Activated naive CD8-positive, alpha-beta T cell treated with anti-CD3 and anti-CD28 coated beads, Interleukin-2, amount 50 U/mL, for 24 hours (primary cell): ENCODE results near the gene AKAP13.
"Not testable (repeated sequence)": the region's sequence is repeated elsewhere in the genome, so short reads cannot be mapped to it uniquely, and the experiment has no call there.

ENCODE experiments used
- ATAC-seq: fragments of 150-1000 bp; cut with Tn5 transposase; one replicate; pipeline ENCODE4 v1.10.0; 2021
- DNase-seq: peaks from one replicate; pipeline ENCODE4 v3.0.0; 2021
- H3K27ac Mint-ChIP-seq: one replicate; pipeline ENCODE4 v1.8.0; 2021; ENCODE audit warnings: mild to moderate bottlenecking, mixed read lengths
- H3K27me3 Mint-ChIP-seq: one replicate; pipeline ENCODE4 v1.8.0; 2021; ENCODE audit warnings: mixed read lengths
- H3K36me3 Mint-ChIP-seq: one replicate; pipeline ENCODE4 v1.8.0; 2021; ENCODE audit warnings: low read depth, mixed read lengths
- H3K4me1 Mint-ChIP-seq: one replicate; pipeline ENCODE4 v1.8.0; 2021; ENCODE audit warnings: mixed read lengths
- H3K4me3 Mint-ChIP-seq: one replicate; pipeline ENCODE4 v1.8.0; 2021; ENCODE audit warnings: mild to moderate bottlenecking, moderate library complexity, mixed read lengths
- H3K9me3 Mint-ChIP-seq: one replicate; pipeline ENCODE4 v1.8.0; 2021; ENCODE audit warnings: mixed read lengths

Gene AKAP13

DNA sequence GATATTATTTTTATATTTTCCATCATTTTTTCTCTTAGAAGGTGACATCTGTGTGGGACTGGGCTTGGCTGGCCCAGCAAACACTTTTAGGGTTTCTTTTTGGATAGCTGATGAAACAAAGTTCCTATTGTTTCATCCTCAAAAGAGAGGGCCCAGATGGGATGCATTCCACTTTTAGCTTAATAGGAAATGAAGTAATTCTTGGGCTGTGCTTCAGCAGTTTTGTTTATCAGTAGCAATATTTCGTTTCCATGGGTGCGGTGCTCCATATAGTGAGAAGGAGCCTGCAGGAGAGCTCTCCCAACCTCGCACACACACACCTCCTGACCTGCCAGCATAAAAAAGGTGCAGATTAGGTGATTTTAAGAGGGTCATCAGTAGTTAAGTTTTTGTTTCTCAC, 147.5 kb downstream of the AKAP13 start:
- H3K27me3 Mint-ChIP-seq, result no peaks in the 10 kb centered on the region
- H3K9me3 Mint-ChIP-seq, result no peaks in the 10 kb centered on the region
- no peak overlapping the region for H3K27ac Mint-ChIP-seq
- H3K4me3 Mint-ChIP-seq, result no peak overlapping the region
- DNase-seq, result no peak
- H3K36me3 Mint-ChIP-seq, result peaks cover 19% of the 10 kb centered on the region
- peaks cover 39% of the 10 kb centered on the region for H3K4me1 Mint-ChIP-seq
- ATAC-seq, result no peak

DNA sequence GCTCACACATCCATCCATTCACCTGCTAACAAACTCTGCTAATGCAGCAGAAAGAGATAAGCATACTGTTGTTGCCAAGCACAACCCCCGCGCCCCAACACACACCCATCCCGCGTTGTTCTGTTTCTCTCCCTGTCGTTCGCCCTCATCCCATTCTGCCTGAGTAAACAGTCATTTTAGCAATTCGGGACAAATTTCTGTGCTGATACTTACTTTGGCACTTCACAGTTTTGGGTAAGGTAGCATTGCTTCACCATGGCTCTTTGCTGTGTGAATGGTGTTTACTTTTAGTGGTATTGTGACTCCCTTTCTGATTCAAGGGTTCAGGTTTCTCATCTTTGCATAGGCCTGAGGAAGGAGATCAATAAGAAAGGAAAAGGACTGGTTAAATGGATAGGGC, 149.7 kb downstream of the AKAP13 start:
- Mint-ChIP-seq H3K9me3 (no peaks in the 10 kb centered on the region), H3K36me3 (peaks cover 24% of the 10 kb centered on the region), H3K4me1 (peaks cover 53% of the 10 kb centered on the region), H3K4me3 (no peak overlapping the region), H3K27ac (peak overlapping the region; percentile 12), H3K27me3 (no peaks in the 10 kb centered on the region)
- ATAC-seq (no peak), DNase-seq (no peak)

DNA sequence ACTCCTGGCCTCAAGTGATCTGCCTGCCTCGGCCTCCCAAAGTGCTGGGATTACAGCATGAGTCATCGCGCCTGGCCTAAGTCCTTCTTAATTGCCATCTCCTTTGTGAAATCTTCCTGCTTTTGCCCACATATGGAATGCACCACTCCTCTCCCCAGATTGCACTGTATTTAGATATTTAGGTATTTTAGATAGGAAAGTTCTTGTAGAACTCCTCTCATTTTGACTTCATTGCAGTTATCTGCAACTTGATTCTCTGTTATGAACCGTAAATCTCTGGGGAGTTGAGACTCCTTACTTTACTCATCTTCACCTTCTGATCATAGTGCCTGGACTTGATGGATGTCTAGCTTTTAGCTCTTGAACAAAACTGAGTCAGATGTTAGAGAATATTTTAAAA, 150.7 kb downstream of the AKAP13 start:
- H3K9me3 Mint-ChIP-seq, result no peaks in the 10 kb centered on the region
- H3K27me3 Mint-ChIP-seq, result no peaks in the 10 kb centered on the region
- no peak overlapping the region for H3K4me3 Mint-ChIP-seq
- H3K27ac Mint-ChIP-seq, result no peak overlapping the region
- ATAC-seq (no peak), DNase-seq (no peak)
- peaks cover 53% of the 10 kb centered on the region for H3K4me1 Mint-ChIP-seq
- H3K36me3 Mint-ChIP-seq, result peaks cover 29% of the 10 kb centered on the region

DNA sequence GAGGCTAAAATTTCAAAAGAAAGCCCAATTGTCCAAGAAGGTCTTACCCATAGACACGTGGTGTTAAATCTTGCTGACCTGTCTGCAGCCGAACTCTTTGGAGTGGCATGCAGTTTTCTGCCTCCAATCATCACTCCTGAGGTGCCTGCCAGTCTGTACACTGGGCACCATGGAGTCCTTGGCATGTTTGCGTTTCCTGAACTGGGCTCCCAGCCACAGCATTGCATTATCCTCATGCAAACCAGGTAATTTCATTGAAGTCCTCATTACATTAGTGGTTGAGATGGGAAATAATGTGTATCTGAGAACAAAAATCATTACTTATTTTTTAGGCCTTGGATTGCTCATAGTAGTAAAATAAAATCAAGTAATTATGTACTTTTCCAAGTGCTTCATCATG, 152.3 kb downstream of the AKAP13 start:
- H3K4me3 Mint-ChIP-seq, result no peak overlapping the region
- H3K4me1 Mint-ChIP-seq, result peaks cover 59% of the 10 kb centered on the region
- peak overlapping the region; percentile 15 for H3K27ac Mint-ChIP-seq
- peaks cover 30% of the 10 kb centered on the region for H3K36me3 Mint-ChIP-seq
- no peak for DNase-seq
- ATAC-seq, result no peak
- H3K9me3 Mint-ChIP-seq, result no peaks in the 10 kb centered on the region
- no peaks in the 10 kb centered on the region for H3K27me3 Mint-ChIP-seq

DNA sequence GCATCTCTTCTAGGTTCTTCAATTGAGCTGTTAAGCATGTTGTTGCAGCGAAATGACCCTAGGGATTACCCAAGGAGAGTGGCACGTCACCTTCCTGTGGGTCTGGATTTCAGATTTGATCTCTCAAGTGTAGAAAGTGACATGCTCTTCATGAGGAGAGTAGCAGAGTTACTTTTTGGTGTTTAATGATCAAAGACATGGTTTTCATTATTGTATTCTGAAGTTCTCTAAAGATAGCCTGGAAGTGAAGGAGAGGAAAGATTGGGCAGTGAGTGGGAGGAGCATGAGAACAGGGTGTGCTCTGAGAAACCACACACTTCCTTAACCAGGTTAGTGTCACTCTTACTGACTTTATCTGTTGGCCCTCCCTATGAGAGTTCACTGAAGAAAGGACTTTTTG, 153.6 kb downstream of the AKAP13 start:
- peak overlapping the region; percentile 37 for H3K4me3 Mint-ChIP-seq
- H3K4me1 Mint-ChIP-seq, result peaks cover 63% of the 10 kb centered on the region
- H3K27ac Mint-ChIP-seq, result peak overlapping the region; percentile 64
- H3K9me3 Mint-ChIP-seq, result no peaks in the 10 kb centered on the region
- peaks cover 30% of the 10 kb centered on the region for H3K36me3 Mint-ChIP-seq
- H3K27me3 Mint-ChIP-seq, result no peaks in the 10 kb centered on the region
- ATAC-seq (peak; percentile 89), DNase-seq (peak; percentile 12)

DNA sequence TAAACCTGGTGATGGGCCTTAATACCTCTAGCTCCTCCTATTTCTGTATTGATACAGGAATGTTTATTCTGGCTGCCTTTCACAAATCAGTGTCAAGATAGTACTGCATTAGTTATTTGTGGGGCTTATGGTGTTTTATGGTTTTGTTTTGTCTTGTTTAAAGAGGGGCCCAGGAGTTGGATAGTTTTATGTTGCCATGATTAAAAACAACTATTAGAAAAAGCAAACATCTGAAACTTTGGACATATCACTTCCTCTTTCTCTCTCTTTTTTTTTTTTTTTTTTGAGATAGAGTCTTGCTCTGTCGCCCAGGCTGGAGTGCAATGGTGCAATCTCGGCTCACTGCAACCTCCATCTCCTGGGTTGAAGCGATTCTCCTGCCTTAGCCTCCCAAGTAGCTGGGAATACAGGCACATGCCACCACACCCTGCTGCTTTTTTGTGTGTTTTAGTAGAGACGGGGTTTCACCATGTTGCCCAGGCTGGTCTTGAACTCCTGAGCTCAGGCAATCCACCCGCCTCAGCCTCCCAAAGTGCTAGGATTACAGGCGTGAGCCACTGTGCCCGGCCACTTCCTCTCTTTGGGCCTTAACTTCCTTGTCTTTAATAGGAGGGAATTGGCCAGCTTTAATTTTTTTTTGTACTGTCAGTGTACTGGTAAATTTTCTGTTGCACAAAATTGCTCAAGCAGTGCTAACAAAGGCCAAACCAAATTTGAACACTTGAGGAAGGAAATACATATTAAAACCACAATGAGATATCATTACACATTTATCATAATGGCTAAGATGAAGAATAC, 155.3 kb downstream of the AKAP13 start:
- peaks cover 71% of the 10 kb centered on the region for H3K4me1 Mint-ChIP-seq
- H3K27ac Mint-ChIP-seq, result peak overlapping the region; percentile 6
- not testable (repeated sequence) for ATAC-seq, H3K27me3 Mint-ChIP-seq, DNase-seq, H3K4me3 Mint-ChIP-seq, H3K9me3 Mint-ChIP-seq
- H3K36me3 Mint-ChIP-seq, result peaks cover 24% of the 10 kb centered on the region

DNA sequence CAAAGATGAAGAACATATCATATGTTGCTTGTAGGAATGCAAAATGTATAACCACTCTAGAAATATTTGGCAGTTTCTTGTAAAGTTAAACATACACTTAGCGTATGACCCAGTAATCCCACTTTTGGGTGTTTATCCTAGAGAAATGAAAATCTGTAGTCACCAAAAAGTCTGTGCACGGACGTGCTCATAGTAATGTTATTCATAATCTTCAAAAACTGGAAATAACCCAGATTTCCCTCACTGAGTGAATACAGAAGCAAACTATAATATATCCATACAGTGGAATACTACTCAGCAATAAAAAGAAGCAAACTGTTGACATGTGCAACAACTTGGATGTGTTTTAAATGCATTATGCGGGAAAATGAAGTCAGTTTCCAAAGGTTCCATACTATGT, 155.9 kb downstream of the AKAP13 start:
- peaks cover 74% of the 10 kb centered on the region for H3K4me1 Mint-ChIP-seq
- H3K4me3 Mint-ChIP-seq, result no peak overlapping the region
- H3K9me3 Mint-ChIP-seq, result no peaks in the 10 kb centered on the region
- H3K27ac Mint-ChIP-seq, result peak overlapping the region; percentile 6
- peaks cover 22% of the 10 kb centered on the region for H3K36me3 Mint-ChIP-seq
- ATAC-seq (no peak), DNase-seq (no peak)
- no peaks in the 10 kb centered on the region for H3K27me3 Mint-ChIP-seq

DNA sequence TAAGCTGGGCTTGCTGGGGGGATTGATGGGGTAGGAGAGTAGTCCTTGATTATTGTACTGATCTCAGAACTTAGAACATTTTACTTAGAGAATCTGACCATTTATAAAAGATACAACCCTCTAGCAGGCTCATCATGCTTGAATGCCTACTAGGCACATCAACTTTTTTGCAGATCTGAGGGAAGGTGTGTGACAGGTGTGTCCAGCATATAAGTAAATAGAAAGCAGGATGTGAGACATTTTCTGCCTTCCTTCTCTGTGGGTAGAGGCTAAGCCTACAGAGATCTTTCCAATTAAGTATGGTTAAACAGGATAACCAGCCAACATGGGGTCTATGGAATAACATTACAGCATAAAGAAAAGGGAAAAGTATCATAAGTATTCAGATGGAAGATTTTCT, 159.1 kb downstream of the AKAP13 start:
- ATAC-seq (no peak), DNase-seq (no peak)
- Mint-ChIP-seq H3K27me3 (no peaks in the 10 kb centered on the region), H3K4me1 (peaks cover 73% of the 10 kb centered on the region), H3K9me3 (no peaks in the 10 kb centered on the region), H3K36me3 (peaks cover 13% of the 10 kb centered on the region), H3K27ac (peak overlapping the region; percentile 35), H3K4me3 (no peak overlapping the region)

DNA sequence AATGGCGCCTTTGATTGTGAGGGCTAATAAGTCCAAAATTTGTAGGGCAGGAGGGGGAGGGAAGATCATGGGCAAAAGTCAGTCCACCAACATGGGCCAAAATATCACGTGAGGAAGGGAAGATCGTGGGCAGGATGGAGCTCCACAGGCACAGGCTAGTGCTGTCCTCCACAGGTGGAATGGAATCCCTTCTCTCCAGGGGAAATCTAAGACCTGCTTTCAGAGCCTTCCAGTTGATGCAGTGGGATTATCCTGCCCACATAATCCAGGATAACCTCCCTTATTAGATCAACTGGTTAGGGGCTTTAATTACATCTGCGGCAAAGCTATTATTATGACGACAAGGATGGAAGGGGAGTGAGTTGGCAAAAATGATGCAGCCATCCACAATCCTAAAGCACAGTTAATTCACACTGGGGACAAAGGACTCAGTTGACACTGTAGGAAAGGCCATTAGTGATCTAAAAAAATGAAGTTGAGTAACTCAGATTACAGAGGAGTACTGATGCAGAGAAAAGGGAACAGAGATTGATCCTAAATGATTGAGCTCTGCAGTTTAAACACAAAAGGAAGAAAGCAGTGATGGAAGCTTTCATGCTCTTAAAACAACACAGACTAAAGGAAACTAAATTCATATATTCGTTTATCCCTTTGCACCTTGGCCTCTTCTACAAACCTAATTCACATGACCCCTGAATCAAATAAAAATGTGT, 159.8 kb downstream of the AKAP13 start:
- Mint-ChIP-seq H3K9me3 (no peaks in the 10 kb centered on the region), H3K27ac (peak overlapping the region; percentile 14), H3K27me3 (no peaks in the 10 kb centered on the region), H3K4me1 (peaks cover 73% of the 10 kb centered on the region), H3K4me3 (no peak overlapping the region), H3K36me3 (peaks cover 8% of the 10 kb centered on the region)
- DNase-seq (no peak), ATAC-seq (no peak)

DNA sequence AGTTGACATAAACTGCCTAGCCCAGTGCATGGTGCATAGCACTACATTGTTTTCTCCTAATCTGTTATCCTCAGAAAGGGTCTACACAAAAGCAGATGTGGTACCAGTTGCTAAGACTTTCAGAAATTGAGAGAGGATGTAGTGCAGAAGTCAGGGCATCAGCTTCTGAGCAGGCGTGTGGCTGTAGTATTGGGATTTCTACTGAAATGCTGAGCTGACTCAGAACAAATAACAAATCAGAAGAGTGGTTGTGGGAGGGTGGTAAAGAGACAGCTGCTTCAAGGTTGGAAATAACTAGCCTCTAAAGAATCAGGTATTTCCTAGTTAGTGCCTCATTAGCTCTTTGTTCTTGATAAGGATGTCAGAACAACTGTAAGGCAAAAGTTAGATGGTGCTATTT, 161.3 kb downstream of the AKAP13 start:
- peak; percentile 81 for ATAC-seq
- peaks cover 10% of the 10 kb centered on the region for H3K36me3 Mint-ChIP-seq

DNA sequence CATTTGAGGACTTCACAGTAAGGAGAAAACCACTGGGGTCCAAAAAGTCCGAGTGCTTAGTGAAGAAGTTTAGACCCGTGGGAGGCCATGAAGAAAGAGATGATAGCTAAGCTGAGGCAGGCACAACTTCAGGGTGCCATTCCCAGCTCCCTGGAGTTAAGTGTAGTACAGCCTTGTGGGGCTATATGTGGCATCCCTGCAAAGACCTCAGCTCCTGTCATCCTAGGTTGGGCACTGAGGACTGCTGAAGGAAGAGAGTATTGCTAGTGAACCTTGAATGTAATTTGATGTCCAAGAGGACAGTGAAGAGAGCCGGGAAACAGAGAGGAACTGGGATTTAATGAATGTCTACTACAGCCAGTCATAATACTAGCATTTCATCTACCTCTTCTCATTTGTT, 162.1 kb downstream of the AKAP13 start:
- DNase-seq, result no peak
- Mint-ChIP-seq H3K9me3 (no peaks in the 10 kb centered on the region), H3K36me3 (peaks cover 14% of the 10 kb centered on the region), H3K27me3 (no peaks in the 10 kb centered on the region), H3K4me3 (peak overlapping the region; percentile 5), H3K27ac (peak overlapping the region; percentile 36), H3K4me1 (peaks cover 77% of the 10 kb centered on the region)
- no peak for ATAC-seq

More for the DNA sequence above, 161.3 kb downstream of the AKAP13 start:
- peak; percentile 9 for DNase-seq
- peak overlapping the region; percentile 62 for H3K27ac Mint-ChIP-seq
- H3K4me3 Mint-ChIP-seq, result no peak overlapping the region
- H3K9me3 Mint-ChIP-seq, result no peaks in the 10 kb centered on the region
- no peaks in the 10 kb centered on the region for H3K27me3 Mint-ChIP-seq
- H3K4me1 Mint-ChIP-seq, result peaks cover 74% of the 10 kb centered on the region

DNA sequence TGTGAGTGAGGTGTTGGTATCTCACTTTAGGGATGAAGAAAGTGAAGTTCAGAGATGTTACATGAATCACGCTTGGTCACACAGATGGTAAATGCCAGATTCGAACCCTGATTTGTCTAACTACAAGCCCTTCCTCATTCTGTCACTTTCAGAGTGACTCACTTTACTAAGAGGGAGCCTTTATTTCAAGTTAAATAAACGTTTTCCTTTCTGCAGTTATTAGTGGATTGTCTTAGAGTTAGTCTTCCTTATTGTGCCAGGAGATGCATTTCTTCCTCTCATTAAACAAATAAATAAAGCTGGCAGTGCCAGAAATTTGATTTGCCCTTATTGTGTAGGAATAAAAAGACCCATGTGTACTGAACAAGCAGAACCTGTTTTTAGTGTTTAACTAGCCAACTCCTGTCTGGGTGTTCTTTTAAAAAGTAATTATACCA, 162.5 kb downstream of the AKAP13 start:
- H3K27ac Mint-ChIP-seq, result peak overlapping the region; percentile 36
- DNase-seq, result peak; percentile 9
- peaks cover 80% of the 10 kb centered on the region for H3K4me1 Mint-ChIP-seq
- H3K4me3 Mint-ChIP-seq, result peak overlapping the region; percentile 5
- ATAC-seq, result peak; percentile 90
- peaks cover 13% of the 10 kb centered on the region for H3K36me3 Mint-ChIP-seq
- H3K27me3 Mint-ChIP-seq, result no peaks in the 10 kb centered on the region
- H3K9me3 Mint-ChIP-seq, result no peaks in the 10 kb centered on the region

DNA sequence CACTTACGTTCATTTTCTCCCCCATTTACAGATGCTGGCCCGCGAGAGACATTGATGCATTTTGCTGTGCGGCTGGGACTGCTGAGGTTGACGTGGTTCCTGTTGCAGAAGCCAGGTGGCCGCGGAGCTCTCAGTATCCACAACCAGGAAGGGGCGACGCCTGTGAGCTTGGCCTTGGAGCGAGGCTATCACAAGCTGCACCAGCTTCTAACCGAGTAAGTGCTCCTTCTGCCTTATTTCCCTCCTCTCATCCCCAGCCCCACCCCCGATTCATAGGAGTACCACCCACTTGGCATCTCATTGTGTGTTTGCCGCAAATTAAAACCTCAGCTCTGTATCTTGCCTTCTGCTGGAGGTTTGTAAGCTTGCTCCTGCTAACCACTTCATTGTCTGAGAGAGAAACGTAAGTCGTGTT, 163.3 kb downstream of the AKAP13 start:
- H3K36me3 Mint-ChIP-seq, result peaks cover 10% of the 10 kb centered on the region
- H3K4me1 Mint-ChIP-seq, result peaks cover 80% of the 10 kb centered on the region
- peak overlapping the region; percentile 24 for H3K4me3 Mint-ChIP-seq
- peak; percentile 33 for DNase-seq
- H3K27ac Mint-ChIP-seq, result peak overlapping the region; percentile 36
- H3K27me3 Mint-ChIP-seq, result no peaks in the 10 kb centered on the region
- H3K9me3 Mint-ChIP-seq, result no peaks in the 10 kb centered on the region
- no peak for ATAC-seq

DNA sequence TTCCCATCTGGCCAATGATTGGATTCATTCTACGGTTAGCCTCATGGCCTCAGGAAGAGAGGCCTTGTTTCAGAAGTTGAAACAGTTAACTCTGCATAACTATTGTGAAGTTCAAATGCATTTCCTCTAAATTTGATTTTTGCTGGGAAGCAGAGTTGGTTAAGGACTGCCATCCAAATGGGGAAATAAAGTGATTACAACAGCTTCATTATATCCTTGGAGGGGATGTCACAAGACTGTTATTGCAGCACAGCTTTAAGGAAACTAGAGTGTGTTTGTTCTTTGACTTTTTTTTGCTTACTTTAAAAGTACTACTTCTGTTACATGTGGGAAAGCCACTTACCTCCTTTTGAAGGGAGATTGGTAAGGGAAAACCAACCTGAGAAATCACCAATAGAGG, 164.8 kb downstream of the AKAP13 start:
- DNase-seq, result no peak
- peaks cover 70% of the 10 kb centered on the region for H3K4me1 Mint-ChIP-seq
- no peak overlapping the region for H3K27ac Mint-ChIP-seq
- no peak for ATAC-seq
- H3K36me3 Mint-ChIP-seq, result peaks cover 12% of the 10 kb centered on the region
- no peak overlapping the region for H3K4me3 Mint-ChIP-seq
- H3K9me3 Mint-ChIP-seq, result no peaks in the 10 kb centered on the region
- H3K27me3 Mint-ChIP-seq, result no peaks in the 10 kb centered on the region

DNA sequence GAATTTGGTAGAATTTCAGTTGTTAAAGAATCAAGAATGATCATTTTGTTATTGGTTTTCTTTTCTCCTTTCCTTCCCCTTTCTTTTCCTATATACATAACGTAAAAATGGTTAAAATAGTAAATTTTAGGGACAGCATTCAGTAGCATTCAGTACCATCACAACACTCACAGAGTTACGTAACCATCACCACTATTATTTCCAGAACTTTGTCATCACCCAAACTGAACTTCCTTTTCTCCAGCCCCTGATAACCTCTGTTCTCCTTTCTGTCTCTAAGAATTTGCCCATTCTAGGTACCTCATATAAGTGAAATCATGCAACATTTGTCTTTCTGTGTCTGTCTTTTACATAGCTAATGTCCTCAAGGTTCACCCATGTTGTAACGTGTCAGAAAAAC, 165.3 kb downstream of the AKAP13 start:
- no peaks in the 10 kb centered on the region for H3K27me3 Mint-ChIP-seq
- no peaks in the 10 kb centered on the region for H3K9me3 Mint-ChIP-seq
- no peak for ATAC-seq
- no peak overlapping the region for H3K4me3 Mint-ChIP-seq
- peak overlapping the region; percentile 11 for H3K27ac Mint-ChIP-seq
- peaks cover 13% of the 10 kb centered on the region for H3K36me3 Mint-ChIP-seq
- H3K4me1 Mint-ChIP-seq, result peaks cover 64% of the 10 kb centered on the region
- DNase-seq, result no peak
